KMS-11 (cell line): ENCODE data around the gene UBE2E3.

Experiments used
- H2AFZ ChIP-seq: fragments of 200-600 bp; sonication (generic); 2 replicates; pipeline ENCODE4 v1.6.1; 2016; ENCODE audit warnings: antibody characterized with exemption, mixed run types, low read depth
- H3K27ac ChIP-seq: fragments of 200-600 bp; sonication (generic); 2 replicates; pipeline ENCODE4 v1.6.1; 2016; ENCODE audit warnings: mild to moderate bottlenecking, mixed run types
- H3K27me3 ChIP-seq: fragments of 200-600 bp; sonication (generic); 2 replicates; pipeline ENCODE4 v1.6.1; 2017; ENCODE audit warnings: mild to moderate bottlenecking, low read depth, mixed run types, moderate library complexity; ENCODE audit not compliant: insufficient read depth
- H3K36me3 ChIP-seq: fragments of 200-600 bp; sonication (generic); 2 replicates; pipeline ENCODE4 v1.6.1; 2017; ENCODE audit warnings: mild to moderate bottlenecking, mixed run types; ENCODE audit not compliant: insufficient read depth
- H3K4me1 ChIP-seq: fragments of 200-600 bp; sonication (generic); 2 replicates; pipeline ENCODE4 v1.6.1; 2016; ENCODE audit warnings: mild to moderate bottlenecking, low read depth, mixed run types; ENCODE audit not compliant: poor library complexity, severe bottlenecking
- H3K4me2 ChIP-seq: fragments of 200-600 bp; sonication (generic); 2 replicates; pipeline ENCODE4 v1.7.0; 2016; ENCODE audit warnings: mild to moderate bottlenecking, mixed run types
- H3K4me3 ChIP-seq: fragments of 200-600 bp; sonication (generic); IDR thresholded peaks from 2 replicates; pipeline ENCODE4 v1.6.1; 2017; ENCODE audit warnings: low read depth, low read length, mixed read lengths; ENCODE audit not compliant: insufficient read depth
- H3K79me2 ChIP-seq: fragments of 200-600 bp; sonication (generic); 2 replicates; pipeline ENCODE4 v1.6.1; 2016; ENCODE audit warnings: low read depth, mixed run types; ENCODE audit not compliant: insufficient read depth
- H3K9ac ChIP-seq: fragments of 200-600 bp; sonication (generic); 2 replicates; pipeline ENCODE4 v1.6.1; 2016; ENCODE audit warnings: mild to moderate bottlenecking, mixed run types
- H4K20me1 ChIP-seq: fragments of 200-600 bp; sonication (generic); 2 replicates; pipeline ENCODE4 v1.6.1; 2016; ENCODE audit warnings: mild to moderate bottlenecking, mixed run types; ENCODE audit not compliant: insufficient read depth
- TF ChIP-seq, protein P1 (sequence below): fragments of 200-600 bp; sonication (generic); conservative IDR thresholded peaks from 2 replicates; pipeline ENCODE4 v1.6.1; 2017; ENCODE audit warnings: low read depth, mild to moderate bottlenecking, antibody characterized with exemption, low read length, moderate library complexity, mixed read lengths

The UBE2E3 gene

DNA sequence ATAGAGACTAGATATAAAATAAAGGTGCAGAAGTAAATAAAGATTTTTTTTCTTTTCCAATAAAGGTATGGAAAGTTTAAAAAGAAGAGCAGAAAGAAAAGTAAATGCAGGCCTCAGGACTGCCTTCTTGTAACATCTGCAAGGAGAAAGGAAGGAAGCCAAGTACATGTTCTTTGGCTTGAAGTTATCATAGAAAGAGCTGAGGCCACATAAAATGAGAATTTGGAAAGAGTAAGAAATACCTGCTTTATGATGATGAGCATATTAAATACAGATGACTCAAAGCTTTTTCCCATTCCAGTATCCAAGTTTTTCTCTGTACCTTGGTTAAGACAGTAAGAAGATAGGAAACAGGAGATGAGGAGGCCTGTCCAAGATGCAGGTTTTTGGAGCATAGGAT lies 25.3 kb upstream of the UBE2E3 start:
- no peaks in the 10 kb centered on the region for H4K20me1 ChIP-seq
- no peak overlapping the region for H3K9ac ChIP-seq
- no peak overlapping the region for H3K27ac ChIP-seq
- no peaks in the 10 kb centered on the region for H3K36me3 ChIP-seq
- no peak overlapping the region for H3K4me3 ChIP-seq
- H3K27me3 ChIP-seq = no peaks in the 10 kb centered on the region
- H3K4me2 ChIP-seq = no peak overlapping the region
- no peaks in the 10 kb centered on the region for H3K4me1 ChIP-seq
- TF ChIP-seq, protein P1, sequence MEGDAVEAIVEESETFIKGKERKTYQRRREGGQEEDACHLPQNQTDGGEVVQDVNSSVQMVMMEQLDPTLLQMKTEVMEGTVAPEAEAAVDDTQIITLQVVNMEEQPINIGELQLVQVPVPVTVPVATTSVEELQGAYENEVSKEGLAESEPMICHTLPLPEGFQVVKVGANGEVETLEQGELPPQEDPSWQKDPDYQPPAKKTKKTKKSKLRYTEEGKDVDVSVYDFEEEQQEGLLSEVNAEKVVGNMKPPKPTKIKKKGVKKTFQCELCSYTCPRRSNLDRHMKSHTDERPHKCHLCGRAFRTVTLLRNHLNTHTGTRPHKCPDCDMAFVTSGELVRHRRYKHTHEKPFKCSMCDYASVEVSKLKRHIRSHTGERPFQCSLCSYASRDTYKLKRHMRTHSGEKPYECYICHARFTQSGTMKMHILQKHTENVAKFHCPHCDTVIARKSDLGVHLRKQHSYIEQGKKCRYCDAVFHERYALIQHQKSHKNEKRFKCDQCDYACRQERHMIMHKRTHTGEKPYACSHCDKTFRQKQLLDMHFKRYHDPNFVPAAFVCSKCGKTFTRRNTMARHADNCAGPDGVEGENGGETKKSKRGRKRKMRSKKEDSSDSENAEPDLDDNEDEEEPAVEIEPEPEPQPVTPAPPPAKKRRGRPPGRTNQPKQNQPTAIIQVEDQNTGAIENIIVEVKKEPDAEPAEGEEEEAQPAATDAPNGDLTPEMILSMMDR = no peak
- no peaks in the 10 kb centered on the region for H3K79me2 ChIP-seq
- no peak overlapping the region for H2AFZ ChIP-seq

DNA sequence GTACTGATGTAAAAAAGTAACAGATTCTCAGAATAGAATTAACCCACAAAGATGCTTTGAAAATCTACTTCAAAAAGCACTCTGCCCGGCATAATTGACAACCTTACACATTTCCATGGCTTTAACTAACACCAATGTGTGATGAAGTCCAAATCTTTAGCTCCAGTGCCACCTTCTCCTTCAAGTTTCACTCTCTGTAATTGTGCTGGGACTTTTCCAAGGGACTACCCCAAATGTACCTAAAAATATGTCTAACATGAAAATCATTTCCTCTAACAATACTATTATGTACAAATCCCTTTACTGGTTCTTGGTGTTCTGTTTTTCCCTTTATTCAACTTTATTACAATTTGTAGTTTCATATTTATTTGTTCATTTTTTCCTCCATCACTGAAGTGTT lies 20.6 kb upstream of the UBE2E3 start:
- no peak overlapping the region for H3K4me3 ChIP-seq
- H3K79me2 ChIP-seq = no peaks in the 10 kb centered on the region
- no peaks in the 10 kb centered on the region for H3K4me1 ChIP-seq
- no peaks in the 10 kb centered on the region for H3K27me3 ChIP-seq
- H3K9ac ChIP-seq = no peak overlapping the region
- H4K20me1 ChIP-seq = no peaks in the 10 kb centered on the region
- H3K36me3 ChIP-seq = no peaks in the 10 kb centered on the region
- no peak overlapping the region for H2AFZ ChIP-seq
- H3K4me2 ChIP-seq = no peak overlapping the region
- H3K27ac ChIP-seq = no peak overlapping the region
- TF ChIP-seq, protein P1 = no peak

DNA sequence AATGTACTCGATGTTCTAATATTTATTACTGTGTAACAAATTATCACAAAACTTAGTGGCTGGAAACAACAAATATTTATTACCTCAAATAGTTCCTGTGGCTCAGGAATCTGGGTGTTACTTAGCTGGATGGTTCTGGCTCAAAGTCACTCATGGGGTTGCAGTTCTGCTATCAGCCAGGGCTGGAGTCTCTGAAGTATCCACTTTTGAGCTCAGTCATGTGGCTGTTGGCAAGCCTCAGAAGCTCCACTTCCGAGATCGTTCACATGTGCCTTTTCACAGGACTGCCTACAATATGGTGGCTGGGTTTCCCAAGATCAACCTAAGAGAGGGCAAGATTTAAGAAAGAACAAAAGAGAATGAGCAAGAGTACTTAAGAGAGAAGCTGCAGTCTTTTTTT lies 19.4 kb upstream of the UBE2E3 start:
- Histone ChIP-seq H3K4me1 (no peaks in the 10 kb centered on the region), H3K4me3 (no peak overlapping the region), H3K36me3 (no peaks in the 10 kb centered on the region), H3K27ac (no peak overlapping the region), H3K27me3 (no peaks in the 10 kb centered on the region), H3K9ac (no peak overlapping the region), H4K20me1 (no peaks in the 10 kb centered on the region), H2AFZ (no peak overlapping the region), H3K79me2 (no peaks in the 10 kb centered on the region), H3K4me2 (no peak overlapping the region)
- TF ChIP-seq, protein P1 = no peak

DNA sequence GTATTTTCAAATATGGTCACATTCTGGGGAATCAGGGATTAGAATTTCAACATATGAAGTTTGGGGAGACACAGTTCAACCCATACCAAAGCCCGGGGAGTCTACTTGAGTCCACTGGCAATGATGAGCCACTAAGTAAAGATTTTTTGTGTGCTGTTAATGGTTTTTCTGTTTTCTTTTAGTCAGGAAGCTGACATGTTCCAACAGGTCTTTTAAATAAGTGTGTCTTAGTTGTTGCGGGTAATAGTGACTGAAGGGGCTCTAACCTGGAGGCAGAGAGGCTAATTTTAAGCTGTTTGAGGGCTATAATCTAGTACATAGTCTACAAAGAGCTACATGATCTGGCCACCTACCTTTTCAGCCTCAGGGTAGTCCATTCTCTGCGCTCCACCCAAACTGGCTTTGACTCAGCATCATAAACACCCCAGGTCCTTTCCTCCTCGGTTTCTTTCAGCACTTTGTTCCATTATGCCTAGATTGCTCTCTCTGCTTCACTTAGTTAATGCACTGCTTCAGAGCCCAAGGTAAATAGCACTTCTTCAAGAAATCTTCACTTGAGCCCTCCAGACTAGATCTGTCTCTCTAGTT lies 17.6 kb upstream of the UBE2E3 start:
- Histone ChIP-seq H2AFZ (no peak overlapping the region), H3K4me3 (no peak overlapping the region)

More for the DNA sequence above, 17.6 kb upstream of the UBE2E3 start:
- TF ChIP-seq, protein P1 = no peak
- no peaks in the 10 kb centered on the region for H4K20me1 ChIP-seq
- H3K9ac ChIP-seq = no peak overlapping the region
- H3K4me1 ChIP-seq = no peaks in the 10 kb centered on the region
- H3K79me2 ChIP-seq = no peaks in the 10 kb centered on the region
- no peaks in the 10 kb centered on the region for H3K27me3 ChIP-seq
- no peak overlapping the region for H3K27ac ChIP-seq
- no peak overlapping the region for H3K4me2 ChIP-seq
- H3K36me3 ChIP-seq = no peaks in the 10 kb centered on the region
